HCT116 (cell line): ENCODE data around the gene BCL2L15. TPM values are rescaled to one million over a fixed set of nuclear protein-coding genes. Genes with fewer than 3 reads are reported as not detected.
"Not testable (repeated sequence)": the region's sequence is repeated elsewhere in the genome, so short reads cannot be mapped to it uniquely, and the experiment has no call there.

Source experiments
- ATAC-seq: fragments of 200-7000 bp; cut with Tn5 transposase; 2 replicates; pipeline ENCODE4 v1.9.1; 2020; ENCODE audit warnings: mild to moderate bottlenecking, moderate library complexity
- BruUV-seq: library from RNA; stranded (reverse); fragments of 400-500 nt; replicated peaks from 2 replicates; lab custom pipeline; 2021; lab: Mats Ljungman, UMichigan
- CTCF ChIA-PET: fragments of 300-600 bp; sonication (Branson Sonifier 250); formaldehyde crosslinking; loops from one replicate; lab custom pipeline; 2021; ENCODE audit warnings: antibody characterized with exemption; lab: Charles Lee
- POLR2A ChIA-PET: fragments of 300-600, 350-600 bp; sonication (Branson Sonifier 250); formaldehyde crosslinking; loops from one replicate; lab custom pipeline; 2021; ENCODE audit warnings: antibody characterized with exemption; lab: Charles Lee
- RAD21 ChIA-PET, 2 experiments: fragments of 300-600 bp; sonication (Branson Sonifier 250); formaldehyde crosslinking; loops; one replicate each; lab custom pipeline; 2023; ENCODE audit warnings: low total read pairs in 2 of 2; ENCODE audit not compliant: uncharacterized antibody in 2 of 2, unreplicated experiment in 2 of 2, low non-redundant PET in 1 of 2; lab: Charles Lee
- DNase-seq: peaks from one replicate; pipeline ENCODE4 v3.0.0-alpha.2; 2010; ENCODE audit warnings: low read depth, low spot score
- H2AFZ ChIP-seq: fragments of 200-600 bp; shearing (Covaris generic), sonication (generic); 2 replicates; pipeline ENCODE4 v1.6.1; 2017; ENCODE audit warnings: low read depth, mixed run types, mixed read lengths, antibody characterized with exemption, low read length; ENCODE audit not compliant: poor library complexity, severe bottlenecking
- H3K27ac ChIP-seq: 2 replicates; pipeline ENCODE4 v1.5.1; 2012; ENCODE audit warnings: low read depth, low read length
- H3K27me3 ChIP-seq: fragments of 200-600 bp; sonication (generic); 2 replicates; pipeline ENCODE4 v1.6.1; 2016; ENCODE audit warnings: mixed run types, low read length, mixed read lengths; ENCODE audit not compliant: insufficient read depth
- H3K36me3 ChIP-seq, 2 experiments: fragments of 200-500 bp in 1 of 2; fragments of 200-600 bp in 1 of 2; sonication (Bioruptor generic) in 1 of 2; sonication (generic) in 1 of 2; 2 replicates each; pipeline versions ENCODE4 v1.5.1 to v1.6.1; 2014 to 2016; ENCODE audit warnings: low read length in 2 of 2, inconsistent platforms in 1 of 2, mixed read lengths in 1 of 2, mixed run types in 1 of 2; ENCODE audit not compliant: insufficient read depth in 2 of 2, control insufficient read depth in 1 of 2
- H3K4me1 ChIP-seq, 2 experiments: fragments of 200-600 bp in 1 of 2; sonication (generic) in 1 of 2; 2 replicates each; pipeline versions ENCODE4 v1.5.1 to v1.6.1; 2012 to 2017; ENCODE audit warnings: low read length in 2 of 2, inconsistent platforms in 1 of 2, mild to moderate bottlenecking in 1 of 2, mixed read lengths in 1 of 2, mixed run types in 1 of 2, moderate library complexity in 1 of 2; ENCODE audit not compliant: insufficient read depth in 2 of 2, control insufficient read depth in 1 of 2
- H3K4me2 ChIP-seq: fragments of 200-600 bp; sonication (generic); 2 replicates; pipeline ENCODE4 v1.6.1; 2017; ENCODE audit warnings: mixed run types, low read length, mixed read lengths
- H3K4me3 ChIP-seq, 2 experiments: fragments of 200-600 bp in 1 of 2; sonication (generic) in 1 of 2; replicated peaks in 1 of 2; 2 replicates each; pipeline ENCODE4 v1.5.1; 2011 to 2016; ENCODE audit warnings: low read length in 2 of 2, control low read depth in 1 of 2, low read depth in 1 of 2, mild to moderate bottlenecking in 1 of 2, mixed read lengths in 1 of 2, mixed run types in 1 of 2
- H3K79me2 ChIP-seq: fragments of 200-600 bp; sonication (generic); 2 replicates; pipeline ENCODE4 v1.6.1; 2017; ENCODE audit warnings: mild to moderate bottlenecking, mixed run types, low read length, moderate library complexity, mixed read lengths; ENCODE audit not compliant: insufficient read depth
- H3K9ac ChIP-seq: fragments of 200-600 bp; sonication (generic); 2 replicates; pipeline ENCODE4 v1.6.1; 2016; ENCODE audit warnings: low read length, mixed read lengths
- H3K9me2 ChIP-seq: fragments of 200-600 bp; sonication (generic), shearing (Covaris generic); 2 replicates; pipeline ENCODE4 v1.6.1; 2017; ENCODE audit warnings: mixed run types, mild to moderate bottlenecking, moderate library complexity; ENCODE audit not compliant: insufficient read depth
- H3K9me3 ChIP-seq, 2 experiments: fragments of 200-500 bp in 1 of 2; fragments of 200-600 bp in 1 of 2; sonication (Bioruptor generic) in 1 of 2; sonication (generic) in 1 of 2; 2 replicates each; pipeline ENCODE4 v1.6.1; 2014 to 2017; ENCODE audit warnings: low read length in 2 of 2, mixed read lengths in 2 of 2, inconsistent platforms in 1 of 2, low read depth in 1 of 2, mild to moderate bottlenecking in 1 of 2, mixed run types in 1 of 2, moderate library complexity in 1 of 2; ENCODE audit not compliant: control insufficient read depth in 1 of 2, insufficient read depth in 1 of 2
- H4K20me1 ChIP-seq: fragments of 200-600 bp; sonication (generic), shearing (Covaris generic); 2 replicates; pipeline ENCODE4 v1.6.1; 2017; ENCODE audit warnings: mixed run types, mild to moderate bottlenecking, moderate library complexity; ENCODE audit not compliant: insufficient read depth
- CBX3 ChIP-seq: IDR thresholded peaks from 2 replicates; pipeline ENCODE4 v1.6.1; 2012; ENCODE audit warnings: low read depth
- CEBPB ChIP-seq: IDR thresholded peaks from 2 replicates; pipeline ENCODE4 v1.6.1; 2012; ENCODE audit warnings: low read depth
- CTCF ChIP-seq, 3 experiments: fragments of 200-600 bp in 1 of 3; sonication (generic) in 1 of 3; IDR thresholded peaks in 2 of 3; conservative IDR thresholded peaks in 1 of 3; 2 replicates each; pipeline ENCODE4 v1.5.1; 2012 to 2017; ENCODE audit warnings: low read depth in 2 of 3, low read length in 2 of 3, antibody characterized with exemption in 1 of 3, borderline replicate concordance in 1 of 3, control low read depth in 1 of 3, mild to moderate bottlenecking in 1 of 3, mixed read lengths in 1 of 3, mixed run types in 1 of 3, moderate library complexity in 1 of 3; ENCODE audit not compliant: insufficient read depth in 1 of 3
- EGR1 ChIP-seq: IDR thresholded peaks from 2 replicates; pipeline ENCODE4 v1.6.1; 2012; ENCODE audit warnings: low read depth
- EZH2 ChIP-seq: fragments of 200-600 bp; sonication (generic); IDR thresholded peaks from 2 replicates; pipeline ENCODE4 v1.6.1; 2017; ENCODE audit warnings: antibody characterized with exemption, mixed run types
- EZH2phosphoT487 ChIP-seq: fragments of 200-600 bp; IDR thresholded peaks from 2 replicates; pipeline ENCODE4 v1.6.1; 2018; ENCODE audit warnings: antibody characterized with exemption, borderline replicate concordance
- FOSL1 ChIP-seq: IDR thresholded peaks from 2 replicates; pipeline ENCODE4 v1.6.1; 2012; ENCODE audit warnings: low read depth
- JUND ChIP-seq: IDR thresholded peaks from 2 replicates; pipeline ENCODE4 v1.6.1; 2012
- POLR2A ChIP-seq: IDR thresholded peaks from 2 replicates; pipeline ENCODE4 v1.7.0; 2011; ENCODE audit warnings: borderline replicate concordance; ENCODE audit not compliant: insufficient read depth, insufficient read length; ENCODE audit errors: extremely low read depth
- RAD21 ChIP-seq: IDR thresholded peaks from 2 replicates; pipeline ENCODE4 v1.6.1; 2012; ENCODE audit warnings: low read depth, mild to moderate bottlenecking
- SIN3A ChIP-seq: IDR thresholded peaks from 2 replicates; pipeline ENCODE4 v1.6.1; 2012; ENCODE audit warnings: low read depth
- SP1 ChIP-seq: IDR thresholded peaks from 2 replicates; pipeline ENCODE4 v1.6.1; 2012; ENCODE audit warnings: low read depth
- SRF ChIP-seq: IDR thresholded peaks from 2 replicates; pipeline ENCODE4 v1.6.1; 2012; ENCODE audit warnings: low read depth
- ZFX ChIP-seq: fragments of 450-650 bp; IDR thresholded peaks from 2 replicates; pipeline ENCODE4 v1.6.1; 2017
- ZNF274 ChIP-seq: fragments of 200-500 bp; sonication (Bioruptor generic); IDR thresholded peaks from 2 replicates; pipeline ENCODE4 v1.6.1; 2014; ENCODE audit warnings: mild to moderate bottlenecking, low read depth, low read length, inconsistent platforms
- intact Hi-C: fragments of 100-400 bp; cut with micrococcal nuclease; formaldehyde crosslinking; loops from 2 replicates; pipeline ENCODE4 v1.10.0; 2022
- total RNA-seq: library from RNA; stranded (reverse); gene quantifications from one replicate; pipeline ENCODE4 v1.2.1, GENCODE V29; 2021; ENCODE audit not compliant: unreplicated experiment
- TF ChIP-seq, protein P1 (sequence below): IDR thresholded peaks from 2 replicates; pipeline ENCODE4 v1.6.1; 2012; ENCODE audit warnings: low read depth
- TF ChIP-seq, protein P2 (sequence below): IDR thresholded peaks from 2 replicates; pipeline ENCODE4 v1.6.1; 2012

Gene BCL2L15
- total RNA-seq, 1 experiment from 2014 or later = 0.54 TPM

DNA sequence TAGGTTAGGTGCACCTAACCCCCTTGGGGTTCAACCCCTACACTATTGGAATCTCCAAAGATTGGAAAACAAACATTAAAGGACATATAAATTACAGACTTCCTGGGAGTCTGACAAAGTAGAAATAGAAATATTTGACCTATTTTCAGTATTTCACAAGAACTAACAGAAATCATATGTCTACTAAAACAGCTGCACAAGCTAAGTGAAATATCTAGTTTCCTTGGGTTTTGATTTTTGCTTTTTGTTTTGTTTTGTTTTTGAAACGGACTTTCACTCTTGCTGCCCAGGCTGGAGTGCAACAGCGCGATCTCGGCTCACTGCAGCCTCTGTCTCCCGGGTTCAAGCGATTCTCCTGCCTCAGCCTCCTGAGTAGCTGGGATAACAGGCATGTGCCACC lies 34.7 kb downstream of the BCL2L15 start:
- H3K27ac ChIP-seq, H3K79me2 ChIP-seq, RAD21 ChIA-PET, DNase-seq, BruUV-seq, POLR2A ChIA-PET, H3K4me2 ChIP-seq, H3K9me3 ChIP-seq, H4K20me1 ChIP-seq, H3K27me3 ChIP-seq, CTCF ChIA-PET, intact Hi-C loops, H3K9ac ChIP-seq, H3K4me3 ChIP-seq, H3K9me2 ChIP-seq, H2AFZ ChIP-seq, H3K36me3 ChIP-seq, ATAC-seq, H3K4me1 ChIP-seq: not testable (repeated sequence)

- no peak overlapping the region for H2AFZ ChIP-seq
- no peaks in the 10 kb centered on the region for H3K36me3 ChIP-seq
- ChIA-PET POLR2A (no interaction called here), CTCF (no interaction called here), RAD21 (no interaction called here)
- H3K79me2 ChIP-seq = no peaks in the 10 kb centered on the region
- H3K27ac ChIP-seq = no peak overlapping the region
- no TSS peak for BruUV-seq
- DNase-seq (no peak), ATAC-seq (no peak)
- no peaks in the 10 kb centered on the region for H3K27me3 ChIP-seq
- H3K4me1 ChIP-seq = no peaks in the 10 kb centered on the region
- H3K4me2 ChIP-seq = no peak overlapping the region
- no peak overlapping the region for H3K9ac ChIP-seq
- no peaks in the 10 kb centered on the region for H3K9me2 ChIP-seq
- intact Hi-C loops = no loop called here
- no peak overlapping the region for H3K4me3 ChIP-seq
- peaks cover 8 to 11% of the 10 kb centered on the region in 2 experiments; a peak in 1 of 4 replicates for H3K9me3 ChIP-seq
- H4K20me1 ChIP-seq = no peaks in the 10 kb centered on the region
- no peak for TF ChIP-seq ZNF274
- no peak for TF ChIP-seq SP1
- no peak for TF ChIP-seq CTCF (IDR thresholded peaks at IDR 0.05 in 2 of 3, conservative IDR thresholded peaks at IDR 0.05 in 1 of 3; ENCODE audit: borderline replicate concordance in 1 of 3, insufficient read depth in 1 of 3, low read depth in 2 of 3, low read length in 2 of 3)
- no peak for TF ChIP-seq SRF
- TF ChIP-seq, protein P1, sequence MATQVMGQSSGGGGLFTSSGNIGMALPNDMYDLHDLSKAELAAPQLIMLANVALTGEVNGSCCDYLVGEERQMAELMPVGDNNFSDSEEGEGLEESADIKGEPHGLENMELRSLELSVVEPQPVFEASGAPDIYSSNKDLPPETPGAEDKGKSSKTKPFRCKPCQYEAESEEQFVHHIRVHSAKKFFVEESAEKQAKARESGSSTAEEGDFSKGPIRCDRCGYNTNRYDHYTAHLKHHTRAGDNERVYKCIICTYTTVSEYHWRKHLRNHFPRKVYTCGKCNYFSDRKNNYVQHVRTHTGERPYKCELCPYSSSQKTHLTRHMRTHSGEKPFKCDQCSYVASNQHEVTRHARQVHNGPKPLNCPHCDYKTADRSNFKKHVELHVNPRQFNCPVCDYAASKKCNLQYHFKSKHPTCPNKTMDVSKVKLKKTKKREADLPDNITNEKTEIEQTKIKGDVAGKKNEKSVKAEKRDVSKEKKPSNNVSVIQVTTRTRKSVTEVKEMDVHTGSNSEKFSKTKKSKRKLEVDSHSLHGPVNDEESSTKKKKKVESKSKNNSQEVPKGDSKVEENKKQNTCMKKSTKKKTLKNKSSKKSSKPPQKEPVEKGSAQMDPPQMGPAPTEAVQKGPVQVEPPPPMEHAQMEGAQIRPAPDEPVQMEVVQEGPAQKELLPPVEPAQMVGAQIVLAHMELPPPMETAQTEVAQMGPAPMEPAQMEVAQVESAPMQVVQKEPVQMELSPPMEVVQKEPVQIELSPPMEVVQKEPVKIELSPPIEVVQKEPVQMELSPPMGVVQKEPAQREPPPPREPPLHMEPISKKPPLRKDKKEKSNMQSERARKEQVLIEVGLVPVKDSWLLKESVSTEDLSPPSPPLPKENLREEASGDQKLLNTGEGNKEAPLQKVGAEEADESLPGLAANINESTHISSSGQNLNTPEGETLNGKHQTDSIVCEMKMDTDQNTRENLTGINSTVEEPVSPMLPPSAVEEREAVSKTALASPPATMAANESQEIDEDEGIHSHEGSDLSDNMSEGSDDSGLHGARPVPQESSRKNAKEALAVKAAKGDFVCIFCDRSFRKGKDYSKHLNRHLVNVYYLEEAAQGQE = no peak
- no peak for TF ChIP-seq RAD21
- TF ChIP-seq, protein P2, sequence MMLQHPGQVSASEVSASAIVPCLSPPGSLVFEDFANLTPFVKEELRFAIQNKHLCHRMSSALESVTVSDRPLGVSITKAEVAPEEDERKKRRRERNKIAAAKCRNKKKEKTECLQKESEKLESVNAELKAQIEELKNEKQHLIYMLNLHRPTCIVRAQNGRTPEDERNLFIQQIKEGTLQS = no peak
- TF ChIP-seq CBX3 = no peak
- no peak for TF ChIP-seq EZH2
- no peak for TF ChIP-seq EGR1
- TF ChIP-seq FOSL1 = no peak
- no peak for TF ChIP-seq CEBPB
- TF ChIP-seq SIN3A = no peak
- no peak for TF ChIP-seq JUND
- no peak for TF ChIP-seq ZFX
- no peak for TF ChIP-seq POLR2A
- no peak for TF ChIP-seq EZH2phosphoT487
These were observed 37.1 kb downstream of the BCL2L15 start for GRCh38 chr1:113850127-113850796.
